Measurements from ENCODE around the gene GATAD1.

The GATAD1 gene

GRCh38 chr7:92422926-92423325 lies 24.4 kb upstream of the GATAD1 start:
- no peak for DNase-seq (ENCODE audit: insufficient read length, low spot score)
- FAIRE-seq, result no peak
- no peak for TF ChIP-seq CTCF (IDR thresholded peaks at IDR 0.05; ENCODE audit: insufficient read depth, missing control alignments)

- FAIRE-seq (no peak), DNase-seq (ENCODE audit: insufficient read length, low spot score) (no peak)
These were observed 23.6 kb upstream of the GATAD1 start for GRCh38 chr7:92423710-92424131.

GRCh38 chr7:92425311-92425947 lies 21.9 kb upstream of the GATAD1 start:
- TF ChIP-seq CTCF (IDR thresholded peaks at IDR 0.05; ENCODE audit: insufficient read depth, missing control alignments), result no peak
- FAIRE-seq, result no peak
- DNase-seq (ENCODE audit: insufficient read length, low spot score), result no peak

More at GRCh38 chr7:92423710-92424131, 23.6 kb upstream of the GATAD1 start:
- TF ChIP-seq CTCF (IDR thresholded peaks at IDR 0.05; ENCODE audit: insufficient read depth, missing control alignments), result no peak

- FAIRE-seq (no peak), DNase-seq (ENCODE audit: insufficient read length, low spot score) (no peak)
- no peak for TF ChIP-seq CTCF (IDR thresholded peaks at IDR 0.05; ENCODE audit: insufficient read depth, missing control alignments)
These were observed 20.1 kb upstream of the GATAD1 start for GRCh38 chr7:92427193-92427592.

GRCh38 chr7:92432299-92432946 lies 14.9 kb upstream of the GATAD1 start:
- FAIRE-seq, result no peak
- no peak for TF ChIP-seq CTCF (IDR thresholded peaks at IDR 0.05; ENCODE audit: insufficient read depth, missing control alignments)
- DNase-seq (ENCODE audit: insufficient read length, low spot score), result no peak

- DNase-seq (ENCODE audit: insufficient read length, low spot score) (no peak), FAIRE-seq (no peak)
- no peak for TF ChIP-seq CTCF (IDR thresholded peaks at IDR 0.05; ENCODE audit: insufficient read depth, missing control alignments)
These were observed 14.3 kb upstream of the GATAD1 start for GRCh38 chr7:92433019-92433418.

GRCh38 chr7:92435542-92435941 lies 11.7 kb upstream of the GATAD1 start:
- FAIRE-seq (no peak), DNase-seq (ENCODE audit: insufficient read length, low spot score) (no peak)
- no peak for TF ChIP-seq CTCF (IDR thresholded peaks at IDR 0.05; ENCODE audit: insufficient read depth, missing control alignments)

Data from D721Med (cell line).